LNCaP clone FGC (cell line): ENCODE data around the gene KIF13A.
"Not testable (repeated sequence)": the region's sequence is repeated elsewhere in the genome, so short reads cannot be mapped to it uniquely, and the experiment has no call there.

Experiments
- DNase-seq: peaks from one replicate; pipeline ENCODE4 v3.0.0-alpha.2; 2011; ENCODE audit warnings: low read depth
- H3K4me3 ChIP-seq: 2 replicates; pipeline ENCODE4 v1.5.1; 2011; ENCODE audit warnings: mild to moderate bottlenecking, low read depth, low read length, control low read depth
- CTCF ChIP-seq: IDR thresholded peaks from 2 replicates; pipeline ENCODE4 v1.5.1; 2012; ENCODE audit warnings: mild to moderate bottlenecking; ENCODE audit not compliant: control insufficient read depth, insufficient read depth; ENCODE audit errors: extremely low read depth

The KIF13A gene

DNA sequence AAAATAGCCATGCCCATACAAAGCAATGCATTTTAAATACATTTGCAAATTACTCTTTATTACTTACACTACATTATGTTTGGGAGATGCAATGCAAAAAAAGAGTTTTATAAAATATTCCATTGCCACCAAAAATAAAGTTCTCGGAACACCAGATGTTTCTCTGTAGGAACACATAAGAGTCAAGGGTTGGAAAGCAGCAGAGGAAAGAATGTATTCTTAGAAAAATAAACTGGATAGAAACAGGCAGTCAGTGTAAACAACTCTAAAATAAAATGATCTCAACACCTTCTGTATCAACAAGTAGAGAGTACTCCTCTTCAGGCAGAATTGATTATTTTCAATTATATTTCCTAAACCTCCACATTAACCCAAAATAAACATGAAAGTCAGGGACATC is 28.1 kb downstream of the KIF13A start:
- no peak overlapping the region for H3K4me3 ChIP-seq
- no peak for TF ChIP-seq CTCF
- no peak for DNase-seq

GRCh38 chr6:17957904-17958620 is 29.4 kb downstream of the KIF13A start:
- H3K4me3 ChIP-seq: no peak overlapping the region
- TF ChIP-seq CTCF: no peak
- DNase-seq: no peak

GRCh38 chr6:17957498-17957897 is 29.9 kb downstream of the KIF13A start:
- no peak for DNase-seq

GRCh38 chr6:17957086-17957485 is 30.3 kb downstream of the KIF13A start:
- TF ChIP-seq CTCF: no peak
- no peak overlapping the region for H3K4me3 ChIP-seq
- DNase-seq: no peak

More at GRCh38 chr6:17957498-17957897, 29.9 kb downstream of the KIF13A start:
- TF ChIP-seq CTCF: no peak
- H3K4me3 ChIP-seq: no peak overlapping the region

DNA sequence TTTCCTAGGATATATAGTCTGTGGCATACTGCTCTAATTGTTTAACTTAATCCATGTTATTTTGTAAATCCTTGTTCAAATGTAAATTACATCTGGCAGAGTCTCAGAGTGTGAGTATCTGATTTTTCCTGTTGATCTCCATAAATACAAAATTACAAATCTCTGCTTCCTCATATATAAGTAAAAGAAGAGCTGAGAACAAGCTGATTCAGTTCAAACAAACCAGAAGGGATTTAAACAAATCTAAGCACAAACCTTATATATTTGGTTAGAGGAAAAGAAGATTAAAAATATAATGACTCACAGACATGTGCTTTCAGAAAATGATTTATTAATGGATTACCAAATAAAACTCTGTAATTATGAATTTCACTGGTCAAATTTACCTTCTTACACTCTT is 37.3 kb downstream of the KIF13A start:
- no peak overlapping the region for H3K4me3 ChIP-seq
- no peak for DNase-seq
- no peak for TF ChIP-seq CTCF

- no peak for DNase-seq
- H3K4me3 ChIP-seq: no peak overlapping the region
- no peak for TF ChIP-seq CTCF
These were observed 38.3 kb downstream of the KIF13A start for GRCh38 chr6:17949168-17949567.

GRCh38 chr6:17948725-17949124 is 38.7 kb downstream of the KIF13A start:
- TF ChIP-seq CTCF: no peak
- no peak for DNase-seq
- no peak overlapping the region for H3K4me3 ChIP-seq

GRCh38 chr6:17947574-17947973 is 39.9 kb downstream of the KIF13A start:
- H3K4me3 ChIP-seq, DNase-seq: not testable (repeated sequence)
